NCI-H1694 (cell line): ENCODE results near the gene SRGAP2C.
"Not testable (repeated sequence)": the region's sequence is repeated elsewhere in the genome, so short reads cannot be mapped to it uniquely, and the experiment has no call there.

Experiments
- DNase-seq: peaks from one replicate; lab custom pipeline; 2025; lab: John Stamatoyannopoulos, UW

SRGAP2C gene

GRCh38 chr1:121421490-121421889, 236.7 kb downstream of the SRGAP2C start:
- DNase-seq, result not testable (repeated sequence)

GRCh38 chr1:121423956-121424355, 239.2 kb downstream of the SRGAP2C start:
- not testable (repeated sequence) for DNase-seq

GRCh38 chr1:121433517-121433916, 248.7 kb downstream of the SRGAP2C start:
- not testable (repeated sequence) for DNase-seq

- not testable (repeated sequence) for DNase-seq
Observed at GRCh38 chr1:121438862-121439261, 254.1 kb downstream of the SRGAP2C start.

GRCh38 chr1:121440993-121441392, 256.2 kb downstream of the SRGAP2C start:
- DNase-seq, result no peak
